Mesenchymal stem cell (in vitro differentiated cells and primary cell): Measurements from ENCODE around the gene SLC2A14.
A peak's percentile ranks its signal among the peaks of the same experiment; 100 is the strongest.
"Not testable (repeated sequence)": the region's sequence is repeated elsewhere in the genome, so short reads cannot be mapped to it uniquely, and the experiment has no call there.

Experiments
- DNase-seq: peaks from one replicate; pipeline ENCODE4 v3.0.0-alpha.2; 2013
- H2AFZ ChIP-seq: one replicate; pipeline ENCODE4 v1.6.1; 2013; ENCODE audit warnings: low read depth, mild to moderate bottlenecking, control low read depth, inconsistent platforms, low read length, moderate library complexity
- H2AK5ac ChIP-seq: 2 replicates; pipeline ENCODE4 v1.6.1; 2013; ENCODE audit warnings: low read length, moderate library complexity, mild to moderate bottlenecking, inconsistent platforms; ENCODE audit not compliant: severe bottlenecking
- H2BK120ac ChIP-seq: one replicate; pipeline ENCODE4 v1.6.1; 2013; ENCODE audit warnings: low read depth, mild to moderate bottlenecking, inconsistent platforms, low read length, moderate library complexity
- H2BK12ac ChIP-seq, 2 experiments: one replicate each; pipeline ENCODE4 v1.6.1; 2013; ENCODE audit warnings: inconsistent platforms in 2 of 2, low read length in 2 of 2, mild to moderate bottlenecking in 2 of 2, moderate library complexity in 2 of 2, control low read depth in 1 of 2
- H2BK15ac ChIP-seq: one replicate; pipeline ENCODE4 v1.6.1; 2013; ENCODE audit warnings: mild to moderate bottlenecking, low read depth, inconsistent platforms; ENCODE audit not compliant: poor library complexity, severe bottlenecking
- H2BK5ac ChIP-seq: 2 replicates; pipeline ENCODE4 v1.6.1; 2013; ENCODE audit warnings: low read depth, mild to moderate bottlenecking, low read length, control low read depth, inconsistent platforms; ENCODE audit not compliant: poor library complexity, severe bottlenecking
- H3K14ac ChIP-seq, 2 experiments: one replicate each; pipeline ENCODE4 v1.6.1; 2013; ENCODE audit warnings: inconsistent platforms in 2 of 2, low read length in 2 of 2, control low read depth in 1 of 2, mild to moderate bottlenecking in 1 of 2, moderate library complexity in 1 of 2
- H3K18ac ChIP-seq, 2 experiments: one replicate each; pipeline ENCODE4 v1.6.1; 2013; ENCODE audit warnings: inconsistent platforms in 2 of 2, low read length in 2 of 2, control low read depth in 1 of 2, low read depth in 1 of 2, mild to moderate bottlenecking in 1 of 2
- H3K23ac ChIP-seq, 2 experiments: one replicate each; pipeline ENCODE4 v1.6.1; 2013; ENCODE audit warnings: inconsistent platforms in 2 of 2, low read length in 2 of 2, mild to moderate bottlenecking in 2 of 2, moderate library complexity in 2 of 2, control low read depth in 1 of 2
- H3K27ac ChIP-seq: 2 replicates; pipeline ENCODE4 v1.5.1; 2013; ENCODE audit warnings: mild to moderate bottlenecking, moderate library complexity, low read length, control low read depth, inconsistent platforms; ENCODE audit not compliant: poor library complexity, severe bottlenecking
- H3K27me3 ChIP-seq, 2 experiments: 2 replicates each; pipeline versions ENCODE4 v1.6.1 to v1.7.0; 2013; ENCODE audit warnings: low read length in 2 of 2, mild to moderate bottlenecking in 2 of 2, moderate library complexity in 2 of 2, control low read depth in 1 of 2, inconsistent platforms in 1 of 2; ENCODE audit not compliant: control insufficient read depth in 1 of 2, insufficient read depth in 1 of 2
- H3K36me3 ChIP-seq, 2 experiments: 2 replicates each; pipeline versions ENCODE4 v1.6.1 to v1.7.0; 2013; ENCODE audit warnings: low read length in 2 of 2, control low read depth in 1 of 2, inconsistent platforms in 1 of 2, low read depth in 1 of 2, mild to moderate bottlenecking in 1 of 2; ENCODE audit not compliant: insufficient read depth in 2 of 2, control insufficient read depth in 1 of 2
- H3K4ac ChIP-seq, 2 experiments: one replicate each; pipeline ENCODE4 v1.6.1; 2013; ENCODE audit warnings: inconsistent platforms in 2 of 2, low read length in 2 of 2, mild to moderate bottlenecking in 2 of 2, moderate library complexity in 2 of 2, control low read depth in 1 of 2, low read depth in 1 of 2
- H3K4me1 ChIP-seq: 2 replicates; pipeline ENCODE4 v1.6.1; 2013; ENCODE audit warnings: low read depth, low read length, control low read depth; ENCODE audit not compliant: control insufficient read depth, insufficient read depth
- H3K4me2 ChIP-seq: 2 replicates; pipeline ENCODE4 v1.6.1; 2013; ENCODE audit warnings: low read length, mild to moderate bottlenecking, inconsistent platforms; ENCODE audit not compliant: poor library complexity, severe bottlenecking
- H3K4me3 ChIP-seq, 2 experiments: 2 replicates each; pipeline versions ENCODE4 v1.5.1 to v1.7.0; 2013; ENCODE audit warnings: low read length in 2 of 2, mild to moderate bottlenecking in 2 of 2, control low read depth in 1 of 2, low read depth in 1 of 2; ENCODE audit not compliant: insufficient read depth in 1 of 2
- H3K79me1 ChIP-seq: replicated peaks from 2 replicates; pipeline ENCODE4 v1.6.1; 2013; ENCODE audit warnings: mild to moderate bottlenecking, control low read depth, low read length, inconsistent platforms; ENCODE audit not compliant: poor library complexity, severe bottlenecking
- H3K9ac ChIP-seq: 2 replicates; pipeline ENCODE4 v1.7.0; 2013; ENCODE audit warnings: mild to moderate bottlenecking, low read length, moderate library complexity
- H3K9me3 ChIP-seq: 2 replicates; pipeline ENCODE4 v1.7.0; 2013; ENCODE audit warnings: mild to moderate bottlenecking, low read length; ENCODE audit not compliant: control insufficient read depth
- H4K8ac ChIP-seq: one replicate; pipeline ENCODE4 v1.6.1; 2013; ENCODE audit warnings: inconsistent platforms, mild to moderate bottlenecking, low read length, moderate library complexity
- H4K91ac ChIP-seq: one replicate; pipeline ENCODE4 v1.6.1; 2013; ENCODE audit warnings: mild to moderate bottlenecking, low read length, inconsistent platforms
- WGBS: methylation state at CpG from one replicate; pipeline ENCODE4 v1.1.7; 2013; ENCODE audit warnings: mixed read lengths; 5-methylcytosine and 5-hydroxymethylcytosine counted together

Gene SLC2A14

DNA sequence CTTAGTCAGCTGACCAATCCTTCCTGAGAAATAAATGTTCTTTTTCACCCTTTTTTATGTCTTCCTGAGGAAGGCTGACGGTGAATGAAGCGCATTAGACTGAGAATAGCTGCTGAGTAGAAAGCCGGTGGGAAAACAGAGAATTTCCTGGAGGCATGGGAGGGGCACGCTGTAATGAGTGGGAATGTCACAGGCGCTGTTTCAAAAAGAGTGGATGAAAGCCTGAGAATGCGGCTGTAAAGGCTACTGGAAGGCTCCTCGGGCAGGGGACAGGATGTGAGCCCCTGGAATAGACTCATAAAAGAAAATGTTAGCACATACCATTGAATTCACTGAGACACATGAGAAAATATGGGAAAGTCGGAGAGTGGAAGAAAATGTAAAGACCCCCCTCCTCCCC lies 29.6 kb downstream of the SLC2A14 start:
- not testable (repeated sequence) for H2BK12ac ChIP-seq, H2BK15ac ChIP-seq, H3K9me3 ChIP-seq, H3K79me1 ChIP-seq, H2BK5ac ChIP-seq, H4K91ac ChIP-seq, H2AK5ac ChIP-seq, H3K23ac ChIP-seq, H4K8ac ChIP-seq, H3K9ac ChIP-seq, H3K18ac ChIP-seq, H2AFZ ChIP-seq, H3K27ac ChIP-seq, H3K27me3 ChIP-seq, H3K36me3 ChIP-seq, H2BK120ac ChIP-seq, H3K14ac ChIP-seq, H3K4me3 ChIP-seq, H3K4ac ChIP-seq, H3K4me1 ChIP-seq
- peak; percentile 14 for DNase-seq
- 14% methylated on average over 3 of the region's 8 CpGs for WGBS
- H3K4me2 ChIP-seq = peak overlapping the region; percentile 52

DNA sequence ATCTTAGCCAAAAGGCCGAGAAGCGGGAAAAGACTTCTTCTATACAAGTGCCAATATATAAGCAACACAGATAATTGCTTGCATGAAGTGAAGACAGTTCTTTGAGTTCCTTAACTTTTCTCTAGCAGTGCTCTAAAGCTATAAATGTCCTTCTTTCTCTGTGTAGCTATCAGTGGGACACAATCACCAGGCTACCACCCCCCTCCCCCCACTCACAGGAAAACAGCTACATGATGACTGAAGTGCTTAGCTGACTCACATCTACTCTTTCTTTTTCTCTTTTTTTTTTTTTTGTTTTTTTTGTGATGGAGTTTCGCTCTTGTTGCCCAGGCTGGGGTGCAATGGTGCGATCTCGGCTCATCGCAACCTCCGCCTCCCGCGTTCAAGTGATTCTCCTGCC lies 30.3 kb downstream of the SLC2A14 start:
- not testable (repeated sequence) for H2BK120ac ChIP-seq, H3K9ac ChIP-seq, H2BK5ac ChIP-seq, H2BK12ac ChIP-seq, H2AK5ac ChIP-seq, H3K18ac ChIP-seq, H3K4ac ChIP-seq, H3K4me3 ChIP-seq, H3K9me3 ChIP-seq, H2AFZ ChIP-seq, H3K79me1 ChIP-seq, H3K36me3 ChIP-seq, H4K8ac ChIP-seq, H3K14ac ChIP-seq, H2BK15ac ChIP-seq, H3K27me3 ChIP-seq, H3K4me1 ChIP-seq, H3K27ac ChIP-seq, H4K91ac ChIP-seq, H3K4me2 ChIP-seq, H3K23ac ChIP-seq
- no CpG with 5 or more reads among the region's 9 CpGs for WGBS
- DNase-seq = peak; percentile 19

DNA sequence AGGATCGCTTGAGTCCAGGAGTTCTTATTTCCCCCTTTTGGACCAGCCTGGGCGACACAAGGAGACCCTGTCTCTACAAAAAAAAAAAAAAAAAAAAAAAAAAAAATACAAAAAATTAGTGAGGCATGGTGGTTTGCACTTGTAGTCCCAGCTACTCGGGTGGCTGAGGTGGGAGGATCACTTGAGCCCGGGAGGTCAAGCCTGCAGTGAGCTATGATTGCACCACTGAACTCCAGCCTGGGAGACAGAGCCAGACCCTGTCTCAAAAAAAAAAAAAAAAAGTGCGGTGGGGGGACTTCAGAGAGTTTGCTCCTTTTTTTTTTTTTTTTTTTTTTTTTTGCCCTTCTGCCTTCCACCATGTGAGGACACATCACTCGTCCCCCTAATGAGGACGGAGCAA lies 32.9 kb downstream of the SLC2A14 start:
- not testable (repeated sequence) for H3K18ac ChIP-seq, H3K14ac ChIP-seq, H2AK5ac ChIP-seq, H3K4me2 ChIP-seq, H2BK15ac ChIP-seq, H3K4me1 ChIP-seq, H3K4ac ChIP-seq, H3K4me3 ChIP-seq, H2BK5ac ChIP-seq, H4K8ac ChIP-seq, H3K23ac ChIP-seq, H3K79me1 ChIP-seq, H3K27ac ChIP-seq, H4K91ac ChIP-seq, H2BK12ac ChIP-seq, DNase-seq, H3K9ac ChIP-seq, H3K36me3 ChIP-seq, H3K9me3 ChIP-seq, H3K27me3 ChIP-seq, H2BK120ac ChIP-seq, H2AFZ ChIP-seq
- WGBS = 89% methylated on average over 3 of the region's 7 CpGs

DNA sequence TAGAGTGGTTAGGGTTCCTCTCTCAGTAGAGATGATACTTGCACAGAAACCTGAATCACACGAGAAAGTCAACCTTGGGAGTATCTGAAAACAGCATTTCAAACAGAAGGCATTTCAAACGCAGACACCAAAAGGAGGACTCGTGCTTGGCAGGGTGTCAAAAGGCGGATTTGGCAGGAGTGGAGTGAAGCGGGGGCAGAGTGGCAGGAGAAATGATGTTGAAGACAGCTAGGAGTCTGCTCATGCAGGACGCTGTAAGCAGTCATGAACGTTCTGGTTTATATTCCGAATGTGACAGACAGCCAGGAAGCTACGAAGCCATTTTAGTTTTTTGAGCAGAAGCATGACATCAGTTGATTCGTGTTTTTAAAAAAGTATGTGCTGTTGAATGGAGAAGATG lies 33.5 kb downstream of the SLC2A14 start:
- H3K23ac ChIP-seq, H3K4me2 ChIP-seq, H3K4ac ChIP-seq, H3K14ac ChIP-seq, H4K91ac ChIP-seq, H3K27ac ChIP-seq, H3K27me3 ChIP-seq, H2BK120ac ChIP-seq, H3K36me3 ChIP-seq, H3K79me1 ChIP-seq, H2BK12ac ChIP-seq, H2AK5ac ChIP-seq, H2BK15ac ChIP-seq, H3K9me3 ChIP-seq, H3K4me3 ChIP-seq, H2AFZ ChIP-seq, H4K8ac ChIP-seq, H3K18ac ChIP-seq, H2BK5ac ChIP-seq, DNase-seq, H3K4me1 ChIP-seq: not testable (repeated sequence)
- H3K9ac ChIP-seq = peak overlapping the region; percentile 29
- WGBS = no CpG with 5 or more reads among the region's 10 CpGs
